Measurements from ENCODE around the gene TMEM178A. TPM values are rescaled to one million over a fixed set of nuclear protein-coding genes. Genes with fewer than 3 reads are reported as not detected.

TMEM178A gene
- 28.7 and 32.9 TPM in 2 replicates for total RNA-seq
- long read RNA-seq, partial matches to known transcripts, result 2 of 7 reads
- long read RNA-seq, other reads (novel, unspliced or antisense), result 5 of 7 reads

GRCh38 chr2:39665811-39666490, at the start of gene TMEM178A:
TSS of gene TMEM178A (plus strand) at chr2:39665917. CDS start at chr2:39665975, 58 bp downstream.
- Mint-ChIP-seq H3K4me3 (ENCODE audit: low read depth) (peak within 1 kb of the TSS; percentile 94), H3K9me3 (ENCODE audit: low read depth) (no peaks in the 10 kb centered on the region), H3K4me1 (ENCODE audit: low read depth) (peaks cover 26% of the 10 kb centered on the region), H3K27me3 (peaks cover 9% of the 10 kb centered on the region), H3K36me3 (ENCODE audit: insufficient read depth) (no peaks in the 10 kb centered on the region), H3K27ac (peak within 1 kb of the TSS; percentile 98)
- peak; percentile 20 for DNase-seq (ENCODE audit: low spot score, unreplicated experiment)
- TF ChIP-seq CTCF (IDR thresholded peaks at IDR 0.05; ENCODE audit: unreplicated experiment), result no peak

GRCh38 chr2:39618236-39618635, 47.5 kb upstream of the TMEM178A start:
- no peak for TF ChIP-seq CTCF (IDR thresholded peaks at IDR 0.05; ENCODE audit: unreplicated experiment)

GRCh38 chr2:39618736-39619135, 47.0 kb upstream of the TMEM178A start:
- no peak for DNase-seq (ENCODE audit: low spot score, unreplicated experiment)
- H3K4me1 Mint-ChIP-seq (ENCODE audit: low read depth), result no peaks in the 10 kb centered on the region
- H3K4me3 Mint-ChIP-seq (ENCODE audit: low read depth), result no peak overlapping the region
- no peak for TF ChIP-seq CTCF (IDR thresholded peaks at IDR 0.05; ENCODE audit: unreplicated experiment)
- no peak overlapping the region for H3K27ac Mint-ChIP-seq
- peaks cover 3% of the 10 kb centered on the region for H3K9me3 Mint-ChIP-seq (ENCODE audit: low read depth)
- peaks cover 3% of the 10 kb centered on the region for H3K27me3 Mint-ChIP-seq
- no peaks in the 10 kb centered on the region for H3K36me3 Mint-ChIP-seq (ENCODE audit: insufficient read depth)

More at GRCh38 chr2:39618236-39618635, 47.5 kb upstream of the TMEM178A start:
- no peaks in the 10 kb centered on the region for H3K4me1 Mint-ChIP-seq (ENCODE audit: low read depth)
- H3K4me3 Mint-ChIP-seq (ENCODE audit: low read depth), result no peak overlapping the region
- no peaks in the 10 kb centered on the region for H3K36me3 Mint-ChIP-seq (ENCODE audit: insufficient read depth)
- H3K9me3 Mint-ChIP-seq (ENCODE audit: low read depth), result peaks cover 3% of the 10 kb centered on the region
- peaks cover 3% of the 10 kb centered on the region for H3K27me3 Mint-ChIP-seq
- no peak for DNase-seq (ENCODE audit: low spot score, unreplicated experiment)
- no peak overlapping the region for H3K27ac Mint-ChIP-seq

GRCh38 chr2:39620067-39620466, 45.6 kb upstream of the TMEM178A start:
- no peaks in the 10 kb centered on the region for H3K4me1 Mint-ChIP-seq (ENCODE audit: low read depth)
- H3K27ac Mint-ChIP-seq, result no peak overlapping the region
- no peaks in the 10 kb centered on the region for H3K9me3 Mint-ChIP-seq (ENCODE audit: low read depth)
- TF ChIP-seq CTCF (IDR thresholded peaks at IDR 0.05; ENCODE audit: unreplicated experiment), result no peak
- no peaks in the 10 kb centered on the region for H3K36me3 Mint-ChIP-seq (ENCODE audit: insufficient read depth)
- DNase-seq (ENCODE audit: low spot score, unreplicated experiment), result no peak
- H3K4me3 Mint-ChIP-seq (ENCODE audit: low read depth), result no peak overlapping the region
- H3K27me3 Mint-ChIP-seq, result peaks cover 5% of the 10 kb centered on the region

- no peak for TF ChIP-seq CTCF (IDR thresholded peaks at IDR 0.05; ENCODE audit: unreplicated experiment)
- no peak for DNase-seq (ENCODE audit: low spot score, unreplicated experiment)
- Mint-ChIP-seq H3K4me3 (ENCODE audit: low read depth) (no peak overlapping the region), H3K27me3 (peaks cover 2% of the 10 kb centered on the region), H3K36me3 (ENCODE audit: insufficient read depth) (no peaks in the 10 kb centered on the region), H3K27ac (no peak overlapping the region), H3K9me3 (ENCODE audit: low read depth) (no peaks in the 10 kb centered on the region), H3K4me1 (ENCODE audit: low read depth) (peaks cover 6% of the 10 kb centered on the region)
Observed at GRCh38 chr2:39621596-39621995, 44.1 kb upstream of the TMEM178A start.

Measured in progenitor cell of endocrine pancreas (in vitro differentiated cells).